T-helper 2 cell (primary cell): ENCODE data around the gene ADAT2.

Source experiments
- DNase-seq, 5 experiments: peaks; one replicate each; pipeline versions ENCODE4 v3.0.0 to v3.0.0-alpha.2; 2012 to 2022

The ADAT2 gene

DNA sequence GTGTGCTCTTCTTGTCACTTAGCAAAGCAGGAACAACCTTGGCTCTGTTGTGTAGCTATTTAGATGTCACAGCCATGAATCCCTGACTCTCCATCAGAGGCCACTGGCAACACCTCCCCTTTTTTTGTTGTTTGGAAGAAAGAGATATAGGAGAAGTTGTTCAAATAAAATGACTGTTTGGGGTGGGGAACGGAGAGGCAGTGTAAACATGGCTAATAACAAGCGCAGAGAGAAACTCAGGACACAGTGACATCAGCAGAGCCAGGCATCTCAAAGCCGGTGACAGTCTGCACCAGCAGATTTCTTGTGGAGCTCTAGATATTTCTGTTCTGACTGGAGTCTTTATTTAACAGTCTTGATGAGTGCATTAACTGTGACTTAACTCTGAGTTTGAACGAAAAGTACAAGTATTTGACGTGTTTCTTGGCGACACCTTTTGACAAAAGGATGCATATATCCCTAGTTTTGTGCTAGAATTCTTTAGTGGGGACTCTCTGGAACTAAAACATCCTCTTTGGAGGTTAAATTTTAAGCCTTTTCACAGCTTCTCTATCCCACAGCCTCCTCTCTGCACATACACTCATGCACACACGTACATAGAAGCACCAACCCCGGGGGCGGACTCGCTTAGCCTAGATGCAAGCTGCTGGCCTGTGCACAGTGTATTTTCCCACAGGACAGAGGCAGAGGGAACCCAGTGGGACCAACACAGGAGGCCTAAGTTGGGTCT is 53.8 kb downstream of the ADAT2 start:
- DNase-seq, result no peak

DNA sequence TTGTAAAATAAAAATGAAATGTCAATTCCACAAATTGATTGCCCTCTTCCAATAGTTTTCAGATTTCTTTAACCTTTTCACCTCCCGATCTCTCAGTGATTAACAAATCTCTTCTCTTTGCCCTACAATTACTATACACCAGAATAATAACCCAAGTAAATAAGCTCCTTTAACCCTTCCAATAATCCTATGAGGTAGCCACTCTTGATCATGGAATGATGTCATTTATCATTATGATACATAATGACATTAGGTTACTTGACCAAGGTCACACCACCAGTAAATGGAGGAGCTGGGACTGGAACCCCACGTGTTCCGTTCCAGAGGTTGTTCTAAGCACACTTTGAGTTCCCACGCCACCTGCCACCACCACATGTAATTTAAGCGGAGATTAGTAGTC is 54.8 kb downstream of the ADAT2 start:
- no peak for DNase-seq

DNA sequence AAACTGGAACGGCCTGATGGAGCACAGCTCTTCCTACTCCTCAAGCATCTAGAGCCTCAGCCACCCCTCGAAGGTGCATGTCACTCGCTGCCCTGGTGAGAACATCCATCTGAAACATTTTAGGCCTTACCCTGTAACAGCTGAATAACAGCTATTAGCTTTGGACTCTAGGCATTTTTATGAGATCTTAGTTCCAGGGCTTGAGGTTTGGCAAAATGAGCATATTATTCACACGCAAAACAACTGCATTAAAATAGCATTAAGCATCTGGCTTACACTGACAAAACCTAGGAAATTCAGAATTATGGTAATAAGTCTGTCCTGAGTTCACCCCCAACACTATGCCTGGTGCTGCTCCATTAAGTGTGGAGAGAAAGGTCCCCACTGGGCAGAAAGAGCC is 56.1 kb downstream of the ADAT2 start:
- no peak for DNase-seq

DNA sequence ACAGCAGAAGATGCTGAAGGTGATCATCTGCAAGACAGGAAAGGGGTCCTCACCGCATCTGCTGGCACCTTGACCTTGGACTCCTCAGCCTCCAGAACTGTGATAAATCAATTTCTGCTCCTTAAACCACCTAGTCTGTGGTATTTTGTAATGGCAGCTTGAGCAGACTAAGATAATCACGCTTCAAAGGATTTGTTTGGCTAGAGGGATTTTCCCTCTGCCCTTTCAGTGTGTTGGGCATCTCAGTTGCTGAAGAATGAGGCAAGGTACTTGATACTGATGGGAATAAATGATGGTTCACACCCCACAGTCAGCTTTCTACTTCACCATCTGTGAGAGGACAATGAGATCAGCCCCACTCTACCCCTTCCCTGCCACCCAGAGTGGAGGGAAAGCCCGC is 60.2 kb downstream of the ADAT2 start:
- DNase-seq, result no peak

DNA sequence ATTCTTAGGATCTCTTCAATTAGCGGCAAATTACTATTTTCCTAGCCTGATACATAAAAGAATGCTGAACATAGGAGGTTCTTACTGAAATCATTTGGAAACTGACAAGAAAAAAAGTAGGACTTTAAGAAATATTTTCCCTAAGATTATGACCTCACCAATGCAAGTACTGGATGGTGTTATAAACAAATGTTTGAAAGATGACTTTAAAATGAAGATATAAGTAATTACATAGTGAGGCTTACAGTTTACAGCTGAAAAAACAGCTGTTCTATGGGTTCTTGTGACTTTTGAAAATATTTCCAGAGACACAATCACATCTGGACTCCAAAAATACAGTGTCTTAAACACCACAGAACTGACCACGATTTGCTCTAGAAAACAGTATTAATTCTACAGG is 64.9 kb downstream of the ADAT2 start:
- no peak for DNase-seq

DNA sequence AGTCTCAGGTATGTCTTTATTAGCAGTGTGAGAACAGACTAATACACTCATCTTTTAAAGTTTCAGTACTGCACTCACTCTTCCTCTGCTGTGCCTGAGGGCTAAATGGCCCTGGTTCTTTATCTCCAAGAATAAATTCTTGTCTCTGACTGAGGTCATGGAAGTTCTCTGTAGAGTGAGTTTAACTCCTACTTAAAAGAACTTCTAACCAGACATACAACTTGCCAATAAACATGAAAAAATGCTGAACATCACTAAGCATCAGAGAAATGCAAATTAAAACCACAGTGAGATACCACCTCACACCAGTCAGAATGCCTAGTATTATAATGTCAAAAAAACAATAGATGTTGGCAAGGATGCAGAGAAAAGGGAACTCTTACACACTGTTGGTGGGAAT is 73.6 kb downstream of the ADAT2 start:
- DNase-seq, result no peak

DNA sequence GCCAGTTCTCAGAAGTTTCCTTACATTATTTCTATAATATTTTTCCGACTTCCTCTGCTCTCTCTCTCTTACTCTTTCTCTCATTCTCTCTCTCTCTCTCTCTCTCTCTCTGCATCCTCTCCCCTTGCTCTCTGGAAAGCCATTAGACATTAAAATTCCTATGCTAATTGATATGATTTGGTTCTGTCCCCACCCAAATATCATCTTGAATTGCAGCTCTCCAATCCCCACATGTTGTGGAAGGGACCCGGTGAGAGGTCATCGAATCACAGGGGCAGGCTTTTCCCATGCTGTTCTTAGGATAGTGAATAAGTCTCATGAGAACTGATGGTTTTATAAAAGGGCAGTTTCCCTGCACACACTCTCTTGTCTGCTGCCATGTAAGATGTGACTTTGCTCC is 74.1 kb downstream of the ADAT2 start:
- DNase-seq, result no peak

DNA sequence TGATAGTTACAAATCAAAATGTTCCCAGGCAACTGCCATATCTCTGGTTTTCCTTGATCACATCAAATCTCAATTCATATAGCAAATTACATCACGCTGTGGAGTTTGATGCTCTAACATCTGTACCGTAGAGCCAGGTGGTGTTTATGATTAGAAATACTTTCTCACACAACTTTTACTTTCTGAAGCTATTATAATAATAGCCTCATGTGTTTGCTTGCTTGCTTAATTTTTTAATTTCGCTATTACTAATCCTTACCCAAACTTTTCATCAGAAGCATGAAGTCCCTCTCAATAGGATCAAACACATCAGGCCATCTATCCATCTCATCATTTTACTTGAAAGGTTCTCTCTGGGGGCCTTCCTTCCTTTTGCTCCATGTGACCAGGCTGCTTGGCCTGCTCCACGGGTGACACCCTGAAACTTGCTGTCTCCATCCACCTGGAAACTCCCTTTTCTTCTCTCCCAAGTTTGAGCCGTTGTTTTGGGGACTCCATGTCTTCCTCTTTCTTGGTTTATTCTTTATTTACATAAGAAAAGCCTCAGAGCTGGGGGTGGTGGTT is 75.4 kb downstream of the ADAT2 start:
- DNase-seq, result no peak

DNA sequence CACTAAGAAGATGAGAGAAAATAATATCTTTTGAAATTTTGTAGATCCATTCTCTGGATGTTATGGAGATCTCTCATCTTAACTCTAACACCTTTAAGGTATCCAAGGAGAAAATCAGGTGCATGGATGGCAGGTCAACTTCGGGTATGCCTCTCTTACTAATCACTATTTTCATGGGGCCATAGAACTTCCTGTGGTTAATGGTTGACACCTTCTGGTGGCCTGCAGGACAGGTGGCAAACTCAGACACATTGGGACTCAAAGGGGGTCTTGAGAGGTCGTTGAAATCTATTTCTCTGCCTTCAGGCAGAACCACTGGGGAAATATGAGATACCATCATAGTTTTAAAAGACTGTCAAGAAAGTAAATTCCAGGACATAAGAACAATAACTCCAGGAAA is 76.5 kb downstream of the ADAT2 start:
- DNase-seq, result no peak
